HG03196 (cell line): ENCODE data around the gene SYNGR2.

ENCODE experiments used
- ATAC-seq: cut with Tn5 transposase; IDR thresholded peaks from one replicate; pipeline ENCODE4 v1.9.1; 2021; ENCODE audit not compliant: unreplicated experiment

SYNGR2 gene

GRCh38 chr17:78142119-78142861 lies 26.1 kb upstream of the SYNGR2 start:
- no peak for ATAC-seq

GRCh38 chr17:78143214-78144146 lies 24.9 kb upstream of the SYNGR2 start:
- no peak for ATAC-seq

DNA sequence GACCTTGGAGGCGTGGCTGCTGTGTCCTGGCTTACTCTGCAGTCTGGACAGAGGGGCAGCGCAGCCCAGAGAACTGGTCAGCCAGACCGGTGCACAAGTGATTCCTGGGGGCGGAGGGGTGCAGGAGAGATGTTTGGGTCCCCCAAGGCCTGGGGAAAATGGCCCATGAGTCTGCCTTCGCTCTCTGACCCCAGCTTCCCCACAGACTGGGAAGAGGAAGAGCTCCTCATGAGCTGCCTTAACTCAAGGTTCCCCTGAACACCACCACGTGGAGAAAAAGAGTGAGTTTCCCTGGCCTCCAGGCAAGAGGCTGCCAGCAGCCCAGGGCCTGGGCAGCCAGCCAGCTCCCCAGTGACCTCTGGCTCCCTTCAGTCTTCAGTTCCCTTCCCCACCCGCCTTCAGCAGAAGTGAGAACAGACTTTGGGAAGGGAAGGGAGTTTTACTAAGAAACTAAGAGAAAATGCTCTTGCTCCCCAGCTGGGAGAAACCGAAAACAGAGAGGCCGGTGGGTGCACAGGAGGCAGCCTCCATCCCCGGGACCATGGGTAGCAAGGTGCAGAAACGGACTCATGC lies 24.1 kb upstream of the SYNGR2 start:
- no peak for ATAC-seq

DNA sequence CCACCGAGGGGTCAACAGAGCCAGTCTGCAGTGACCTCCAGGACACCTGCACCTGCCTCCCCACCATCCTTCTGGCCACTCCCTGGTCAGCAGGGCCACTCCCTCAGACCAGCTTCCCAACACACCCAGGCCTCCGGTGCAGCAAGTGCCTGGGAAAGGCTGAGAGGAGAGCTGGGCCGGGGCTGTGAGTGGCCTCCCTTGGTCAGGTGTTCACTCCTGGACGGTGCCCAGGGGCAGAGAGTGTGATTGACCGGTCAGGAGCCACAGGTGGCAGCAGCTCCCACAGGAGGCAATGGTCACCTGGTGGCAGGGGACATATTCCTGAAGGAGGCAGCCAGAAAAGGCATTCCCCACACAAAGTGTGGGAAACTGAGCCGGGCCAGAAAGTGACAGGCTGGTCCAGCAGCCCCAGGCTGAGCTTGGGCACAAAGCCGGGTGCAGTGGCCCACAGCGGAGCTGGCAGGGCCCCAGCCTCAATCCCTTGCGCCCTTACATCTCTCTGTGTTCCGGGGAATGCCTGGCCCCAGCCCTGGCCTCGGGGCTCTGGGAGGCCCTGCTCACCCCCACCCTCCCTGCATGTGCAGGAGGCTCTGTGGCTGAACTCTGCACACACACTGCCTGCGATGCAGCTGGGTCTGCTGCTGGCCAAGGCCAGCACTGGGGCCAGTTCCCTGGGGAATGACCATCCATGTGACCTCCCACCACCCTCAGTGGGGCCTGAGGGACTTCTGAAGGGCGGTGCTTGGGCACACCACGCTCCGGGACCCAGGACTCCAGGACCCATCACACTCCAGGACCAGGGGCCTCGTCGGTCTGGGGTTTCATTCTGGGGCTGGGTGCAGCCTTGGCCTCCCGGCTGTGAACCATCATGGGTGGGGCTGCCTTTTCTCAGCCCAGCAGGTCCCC lies 23.4 kb upstream of the SYNGR2 start:
- no peak for ATAC-seq

DNA sequence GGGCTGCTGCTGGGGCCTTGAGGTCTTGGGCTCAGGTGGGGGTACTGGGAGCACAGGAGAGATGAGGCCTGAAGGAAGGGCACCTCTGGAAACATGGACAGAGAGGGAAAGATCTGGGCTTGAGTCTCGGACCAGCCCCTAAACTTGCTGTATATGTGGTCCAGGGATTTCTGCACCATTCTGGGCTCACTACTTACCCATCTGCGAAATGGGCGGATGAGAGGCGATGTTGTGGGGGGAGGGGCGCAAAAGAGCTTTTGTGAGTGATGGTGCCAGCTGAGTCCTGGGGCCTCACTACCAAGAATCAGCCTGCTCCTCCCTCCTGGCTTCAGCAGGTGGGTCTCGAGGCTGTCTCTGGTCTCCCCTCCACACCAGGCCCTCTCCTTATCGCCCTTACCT lies 21.9 kb upstream of the SYNGR2 start:
- ATAC-seq, result no peak

- no peak for ATAC-seq
Observed at GRCh38 chr17:78146881-78147280, 21.5 kb upstream of the SYNGR2 start.

DNA sequence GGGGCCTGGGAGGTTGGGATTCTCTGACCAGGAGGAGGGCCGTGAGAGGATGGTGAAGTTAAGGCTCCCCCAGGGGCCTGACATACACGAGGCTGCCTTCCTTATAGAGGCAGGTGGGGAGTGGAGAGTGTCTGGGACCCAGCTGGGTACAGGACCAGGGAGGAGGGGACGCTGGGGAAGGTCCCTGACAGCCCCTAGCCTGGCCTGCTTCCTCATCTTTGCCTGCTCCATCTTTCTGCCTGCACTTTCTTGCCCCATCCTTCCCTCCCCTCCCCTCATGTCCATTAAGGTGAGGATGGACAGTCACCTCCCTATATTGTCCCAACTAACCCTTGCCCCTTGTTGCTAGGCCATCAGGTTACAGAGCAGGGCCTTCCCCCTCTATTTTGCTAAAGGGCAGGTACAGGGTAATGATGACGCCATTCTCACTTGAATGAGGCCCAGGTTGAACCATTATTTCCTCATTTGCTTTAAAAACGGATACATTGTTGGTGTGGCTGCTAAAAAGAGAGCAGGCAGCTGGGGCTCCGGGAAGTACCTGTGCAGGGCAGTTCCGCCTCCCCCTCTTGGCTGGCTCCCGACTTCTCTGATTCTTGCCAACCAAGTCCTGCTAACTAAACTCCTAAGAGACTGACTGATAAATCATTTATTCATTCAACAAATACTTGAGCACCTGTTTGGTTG lies 20.9 kb upstream of the SYNGR2 start:
- no peak for ATAC-seq

DNA sequence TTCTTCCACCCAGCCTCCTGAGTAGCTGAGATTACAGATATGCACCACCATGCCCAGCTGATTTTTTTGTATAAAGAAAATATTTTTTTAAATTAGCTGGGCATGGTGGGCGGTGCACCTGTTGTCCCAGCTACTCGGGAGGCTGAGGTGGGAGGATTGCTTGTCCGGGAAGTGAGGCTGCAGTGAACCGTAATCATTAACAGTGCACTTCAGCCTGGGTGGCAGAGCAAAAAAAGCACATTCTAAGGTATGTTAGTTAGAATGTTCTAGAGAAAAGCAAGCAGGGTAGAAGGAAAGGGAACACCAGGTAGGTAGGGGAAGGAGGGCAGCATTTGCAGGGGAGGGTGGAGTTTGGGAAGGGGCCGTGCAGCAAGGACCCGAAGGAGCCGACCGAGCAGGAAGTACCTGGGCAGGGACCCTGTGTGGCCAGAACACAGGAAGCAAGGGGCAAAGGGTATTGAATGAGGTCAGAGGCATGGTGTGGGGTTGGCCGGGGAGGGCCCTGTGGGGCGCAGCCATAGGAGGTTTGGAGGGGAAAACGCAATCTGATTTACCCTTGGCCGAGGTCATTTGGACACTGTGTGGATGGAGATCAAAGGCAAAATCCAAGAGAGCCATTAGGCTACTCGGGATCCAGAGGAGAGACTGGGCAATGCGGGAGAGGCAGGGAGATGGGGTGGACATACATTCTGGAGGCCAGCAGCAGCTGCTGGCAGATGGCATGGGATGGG lies 19.9 kb upstream of the SYNGR2 start:
- ATAC-seq, result no peak

GRCh38 chr17:78151514-78152008 lies 16.8 kb upstream of the SYNGR2 start:
- ATAC-seq, result no peak

DNA sequence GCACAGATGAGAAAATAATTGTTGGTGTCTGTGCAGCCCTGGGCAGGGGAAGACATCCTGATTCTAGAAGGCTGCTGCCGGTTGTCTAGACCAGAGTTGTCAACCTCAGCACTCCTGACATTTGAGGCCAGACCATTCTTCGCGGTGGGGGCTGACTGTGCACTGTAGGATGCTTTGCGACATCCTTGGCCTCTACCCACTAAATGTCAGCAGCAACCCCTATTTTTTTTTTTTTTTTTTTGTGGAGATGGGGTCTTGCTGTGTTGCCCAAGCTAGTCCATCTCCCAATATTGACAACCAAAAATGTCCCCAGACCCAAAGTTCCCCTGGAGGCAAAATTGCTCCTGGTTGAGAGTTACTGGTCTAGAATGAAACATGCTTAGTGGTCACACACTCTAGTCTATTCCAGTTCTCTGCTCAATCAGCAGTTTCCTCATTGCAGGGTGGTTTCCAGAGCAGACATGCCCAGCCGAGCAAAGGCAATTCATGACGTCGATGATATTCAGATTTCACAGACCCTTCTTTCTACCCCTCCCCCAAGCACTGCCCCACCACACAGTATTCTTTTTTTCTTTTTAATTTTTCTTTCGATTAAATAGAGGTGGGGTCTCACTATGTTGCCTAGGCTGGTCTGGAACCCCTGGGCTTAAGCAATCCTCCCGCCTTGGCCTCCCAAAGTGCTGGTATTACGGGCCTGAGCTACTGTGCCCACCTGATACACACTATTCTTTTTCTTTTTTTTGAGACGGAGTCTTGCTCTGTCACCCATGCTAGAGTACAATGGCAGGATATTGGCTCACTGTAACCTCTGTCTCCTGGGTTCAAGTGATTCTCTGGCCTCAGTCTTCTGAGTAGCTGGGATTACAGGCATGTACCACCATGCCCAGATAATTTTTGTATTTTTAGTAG lies 13.2 kb upstream of the SYNGR2 start:
- ATAC-seq, result peak; percentile 49

DNA sequence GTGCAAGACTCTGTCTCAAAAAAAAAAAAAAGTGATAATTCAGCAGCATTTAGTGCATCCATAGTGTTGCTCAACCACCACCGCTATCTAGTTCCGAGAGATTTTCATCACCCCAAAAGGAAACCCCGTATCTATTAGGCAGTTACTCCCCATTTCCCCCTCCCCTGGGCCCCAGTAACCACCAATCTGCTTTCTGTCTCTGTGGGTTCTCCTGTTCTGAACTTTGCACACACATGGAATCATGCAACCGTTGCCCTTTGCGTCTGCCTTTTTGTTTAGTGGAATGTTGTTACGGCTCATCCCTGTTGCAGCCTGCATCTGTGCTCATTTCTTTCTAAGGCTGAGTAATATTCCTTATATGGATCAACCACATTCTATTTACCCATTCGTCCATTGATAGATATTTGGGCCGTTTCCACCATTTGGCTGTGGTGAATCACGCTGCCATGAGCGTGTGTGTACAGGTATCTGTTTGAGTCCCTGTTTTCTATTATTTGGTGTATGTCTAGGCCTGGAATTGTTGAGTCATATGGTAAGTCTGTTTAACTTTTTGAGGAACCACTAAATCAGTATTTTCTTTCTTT lies 8.7 kb upstream of the SYNGR2 start:
- no peak for ATAC-seq

GRCh38 chr17:78163881-78164747 lies 4.3 kb upstream of the SYNGR2 start:
- ATAC-seq, result no peak

- ATAC-seq, result no peak
Observed at GRCh38 chr17:78164748-78165607, 3.4 kb upstream of the SYNGR2 start.

DNA sequence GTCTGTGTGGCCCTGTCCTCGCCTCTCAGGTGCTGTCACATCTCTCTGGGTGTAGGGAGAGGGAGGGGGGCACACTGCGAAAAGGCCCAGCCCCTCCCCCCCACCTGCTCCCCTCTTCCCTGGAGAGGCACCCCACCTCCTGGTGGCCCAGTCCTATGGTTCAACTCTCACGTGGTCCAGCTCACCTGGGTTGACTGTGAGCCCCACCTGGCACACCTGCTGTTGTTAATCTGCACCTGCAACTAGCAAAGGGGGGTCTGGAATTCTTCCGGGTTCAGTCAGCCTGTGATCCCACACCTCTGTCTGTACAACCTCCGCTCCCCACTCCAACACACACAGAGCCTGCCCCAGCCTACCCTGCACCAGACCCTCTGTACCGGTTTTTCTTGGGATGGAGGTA lies 2.0 kb upstream of the SYNGR2 start:
- no peak for ATAC-seq

DNA sequence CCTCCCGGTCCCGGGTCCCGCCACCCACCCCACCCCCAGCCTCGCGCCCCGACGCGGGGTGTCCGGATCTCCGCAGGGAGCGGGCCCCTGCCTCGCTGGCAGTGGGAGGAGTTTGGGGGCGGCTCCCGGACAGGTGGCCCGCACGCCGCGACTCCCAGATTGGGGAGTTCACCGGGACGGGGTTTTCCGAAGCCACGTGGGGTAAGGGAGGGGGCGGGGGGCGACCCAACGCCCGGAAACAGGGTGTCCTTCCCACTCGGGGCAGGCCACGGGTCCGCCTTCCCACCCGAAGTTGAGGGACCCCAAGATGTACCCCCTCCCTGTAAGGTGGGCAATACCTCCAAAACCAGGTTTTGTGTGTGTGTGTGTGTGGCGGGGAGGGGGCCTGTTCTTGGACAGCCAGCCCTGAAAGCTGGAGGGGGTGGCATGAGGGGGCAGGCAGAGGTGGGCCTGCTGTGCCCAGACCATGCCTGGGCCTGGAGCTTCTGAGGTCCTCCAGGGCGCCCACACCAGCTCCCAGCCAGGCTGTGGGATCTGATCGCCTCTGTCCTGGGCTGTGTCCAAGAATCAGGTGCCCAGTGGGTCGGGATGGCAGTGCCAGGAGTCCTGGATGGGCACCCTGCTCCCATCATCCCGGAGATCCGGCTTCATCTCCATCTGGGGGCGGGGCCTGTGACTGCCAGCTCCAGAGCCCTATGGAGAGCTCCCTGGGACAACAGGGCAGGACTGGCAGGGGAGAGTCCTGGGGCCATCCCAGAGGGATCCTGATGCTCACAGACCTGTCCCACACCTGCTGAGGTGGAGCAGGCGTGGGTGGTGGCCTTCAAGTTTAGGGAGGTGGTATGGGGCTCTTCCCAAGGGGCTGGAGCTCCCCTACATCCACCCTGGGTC lies 767 bp downstream of the SYNGR2 start:
- ATAC-seq, result peak; percentile 24
